HG02973 (cell line): ENCODE results near the gene PLA2G1B.
"Not testable (repeated sequence)": the region's sequence is repeated elsewhere in the genome, so short reads cannot be mapped to it uniquely, and the experiment has no call there.

ENCODE experiments used
- ATAC-seq: cut with Tn5 transposase; IDR thresholded peaks from one replicate; pipeline ENCODE4 v1.9.1; 2021; ENCODE audit warnings: moderate library complexity; ENCODE audit not compliant: unreplicated experiment

Gene PLA2G1B

GRCh38 chr12:120359128-120359527 is 31.5 kb upstream of the PLA2G1B start:
- no peak for ATAC-seq

GRCh38 chr12:120358412-120359100 is 31.0 kb upstream of the PLA2G1B start:
- ATAC-seq: no peak

DNA sequence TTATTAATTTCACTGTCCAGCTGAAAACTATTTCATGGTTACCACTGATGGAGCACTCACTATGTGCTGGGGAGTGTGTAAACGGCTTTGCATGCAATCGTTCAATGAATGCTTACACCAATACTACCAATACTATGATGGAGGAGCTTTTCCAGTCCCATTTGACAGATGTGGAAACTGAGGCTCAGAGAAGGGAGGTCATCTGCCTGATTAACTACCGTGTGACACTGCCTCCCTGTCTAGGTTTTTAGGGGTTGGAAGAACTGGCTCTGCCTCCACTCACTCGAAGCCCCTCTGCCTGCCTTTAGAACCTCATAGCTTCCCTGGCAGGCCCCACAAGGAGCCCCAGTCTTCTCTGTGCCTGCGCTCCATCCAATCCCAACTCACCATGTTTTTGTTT is 29.5 kb upstream of the PLA2G1B start:
- ATAC-seq: no peak

GRCh38 chr12:120356567-120357030 is 29.0 kb upstream of the PLA2G1B start:
- ATAC-seq: no peak

DNA sequence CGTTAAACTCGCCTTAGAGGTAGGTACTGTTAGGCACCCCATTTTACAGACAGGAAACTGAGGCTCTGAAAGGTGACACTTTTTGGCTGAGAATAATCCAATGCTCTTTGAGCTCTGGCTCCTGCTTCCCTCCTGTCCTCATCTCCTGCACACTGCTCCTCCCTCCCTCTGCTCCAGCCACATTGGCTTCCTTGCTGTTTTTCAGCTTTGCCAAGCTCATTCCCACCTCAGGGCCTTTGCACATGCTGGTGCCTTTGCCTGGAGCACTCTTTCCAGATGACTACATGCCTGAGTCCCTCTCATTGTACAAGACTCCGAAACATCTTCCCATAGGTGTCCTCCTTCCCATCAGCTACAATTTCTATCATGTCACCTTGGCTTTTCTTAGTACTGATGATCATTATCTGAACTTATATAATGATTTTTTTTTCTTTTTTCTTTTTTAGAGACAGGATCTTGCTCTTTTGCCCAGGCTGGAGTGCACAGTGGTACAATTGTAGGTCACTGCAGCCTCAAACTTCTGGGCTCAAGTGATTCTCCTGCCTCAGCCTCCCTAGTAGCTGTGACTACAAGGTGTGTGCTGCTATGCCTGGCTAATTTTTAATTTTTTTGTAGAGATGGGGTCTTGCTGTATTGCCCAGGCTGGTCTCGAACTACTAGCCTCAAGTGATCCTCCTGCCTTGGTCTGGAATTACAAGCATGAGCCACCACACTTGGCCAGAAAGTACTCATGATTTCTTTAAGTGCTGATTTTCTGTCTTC is 26.2 kb upstream of the PLA2G1B start:
- ATAC-seq: no peak

GRCh38 chr12:120353136-120353535 is 25.6 kb upstream of the PLA2G1B start:
- ATAC-seq: no peak

DNA sequence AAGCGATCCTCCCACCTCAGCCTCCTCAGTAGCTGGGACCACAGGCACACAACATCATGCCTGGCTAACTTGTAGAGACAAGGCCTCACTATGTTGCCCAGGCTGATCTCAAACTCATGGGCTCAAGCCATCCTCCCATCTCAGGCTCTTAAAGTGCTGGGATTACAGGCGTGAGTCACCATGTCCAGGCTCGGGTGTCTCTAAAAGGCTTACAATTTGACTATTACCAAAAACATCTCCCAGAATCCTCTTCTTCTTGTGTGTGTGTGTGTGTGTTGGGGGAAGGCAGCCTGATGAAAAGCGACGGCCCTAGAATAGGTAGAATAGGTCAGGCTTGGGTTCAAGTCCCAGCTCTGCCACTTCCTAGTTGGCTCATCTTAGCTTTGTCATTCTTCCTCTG is 24.5 kb upstream of the PLA2G1B start:
- ATAC-seq: no peak

GRCh38 chr12:120350576-120351350 is 23.2 kb upstream of the PLA2G1B start:
- no peak for ATAC-seq

- no peak for ATAC-seq
These were observed 20.2 kb upstream of the PLA2G1B start for GRCh38 chr12:120347766-120348165.

DNA sequence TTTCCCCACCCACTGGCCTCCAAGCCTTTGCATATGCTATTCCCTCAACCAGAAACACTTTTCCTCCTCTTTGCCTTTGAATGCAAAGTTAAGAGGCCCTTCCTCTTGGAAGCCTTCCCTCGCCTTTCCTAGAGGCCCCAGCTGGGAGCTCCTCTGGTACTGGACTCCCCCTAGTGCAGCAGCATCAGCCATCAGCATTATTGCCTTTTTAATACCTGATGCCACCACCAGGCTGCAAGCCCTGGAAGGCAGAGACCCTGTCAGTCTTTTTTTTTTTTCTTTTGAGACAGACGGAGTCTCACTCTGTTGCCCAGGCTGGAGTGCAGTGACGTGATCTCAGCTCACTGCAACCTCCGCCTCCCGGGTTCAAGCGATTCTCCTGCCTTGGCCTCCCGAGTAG is 19.1 kb upstream of the PLA2G1B start:
- ATAC-seq: no peak

- ATAC-seq: no peak
These were observed 18.5 kb upstream of the PLA2G1B start for GRCh38 chr12:120346031-120346430.

DNA sequence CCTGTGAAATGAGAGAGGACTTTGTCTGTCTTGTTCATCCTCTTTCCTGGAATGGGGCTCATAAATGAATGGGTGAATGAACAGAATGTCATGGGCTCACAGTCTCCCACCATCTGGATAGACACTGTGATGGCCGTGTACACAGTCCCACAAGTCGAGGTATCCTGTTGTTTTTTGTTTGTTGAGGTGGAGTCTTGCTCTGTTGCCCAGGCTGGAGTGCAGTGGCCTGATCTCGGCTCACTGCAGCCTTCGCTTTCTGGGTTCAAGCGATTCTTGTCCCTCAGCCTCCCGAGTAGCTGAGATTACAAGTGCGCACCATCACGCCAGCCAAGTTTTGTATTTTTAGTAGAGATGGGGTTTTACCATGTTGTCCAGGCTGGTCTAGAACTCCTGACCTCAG is 16.1 kb upstream of the PLA2G1B start:
- ATAC-seq: no peak

- no peak for ATAC-seq
These were observed 15.5 kb upstream of the PLA2G1B start for GRCh38 chr12:120343039-120343537.

- no peak for ATAC-seq
These were observed 14.8 kb upstream of the PLA2G1B start for GRCh38 chr12:120342175-120343038.

GRCh38 chr12:120339256-120339655 is 11.7 kb upstream of the PLA2G1B start:
- ATAC-seq: no peak

DNA sequence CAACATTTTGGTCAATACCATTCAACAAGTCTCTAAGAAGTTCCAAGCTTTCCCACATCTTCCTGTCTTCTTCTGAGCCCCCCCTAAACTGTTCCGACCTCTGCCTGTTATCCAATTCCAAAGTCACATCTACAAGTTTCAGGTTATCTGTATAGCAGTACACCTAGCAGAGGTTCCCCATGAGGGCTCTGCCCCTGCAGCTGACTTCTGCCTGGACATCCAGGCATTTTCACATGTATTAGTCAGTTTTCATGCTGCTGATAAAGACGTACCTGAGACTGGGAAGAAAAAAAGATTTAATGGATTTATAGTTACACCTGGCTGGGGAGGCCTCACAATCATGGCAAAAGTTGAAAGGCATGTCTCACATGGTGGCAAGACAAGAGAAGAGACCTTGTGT is 10.2 kb upstream of the PLA2G1B start:
- no peak for ATAC-seq

- not testable (repeated sequence) for ATAC-seq
These were observed 8.8 kb upstream of the PLA2G1B start for GRCh38 chr12:120336392-120336791.

- not testable (repeated sequence) for ATAC-seq
These were observed 7.9 kb upstream of the PLA2G1B start for GRCh38 chr12:120335447-120335846.

- no peak for ATAC-seq
These were observed 4.9 kb upstream of the PLA2G1B start for GRCh38 chr12:120332523-120332922.

DNA sequence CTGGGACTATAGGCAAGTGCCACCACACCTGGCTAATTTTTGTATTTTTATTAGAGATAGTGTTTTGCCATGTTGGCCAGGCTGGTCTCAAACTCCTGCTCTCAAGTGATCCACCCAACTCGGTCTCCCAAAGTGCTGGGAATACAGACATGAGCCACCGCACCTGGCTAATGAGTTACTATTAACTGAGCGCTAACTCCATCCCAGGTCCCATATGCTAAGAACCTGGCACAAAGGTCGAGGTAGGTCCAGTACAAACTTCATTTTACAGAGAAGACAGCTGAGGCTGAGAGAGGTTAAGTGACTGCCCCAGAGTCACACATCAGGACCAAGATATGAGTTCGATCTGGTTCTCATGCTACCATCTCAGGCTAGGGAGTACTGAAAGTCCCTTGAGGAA is 4.5 kb upstream of the PLA2G1B start:
- no peak for ATAC-seq

DNA sequence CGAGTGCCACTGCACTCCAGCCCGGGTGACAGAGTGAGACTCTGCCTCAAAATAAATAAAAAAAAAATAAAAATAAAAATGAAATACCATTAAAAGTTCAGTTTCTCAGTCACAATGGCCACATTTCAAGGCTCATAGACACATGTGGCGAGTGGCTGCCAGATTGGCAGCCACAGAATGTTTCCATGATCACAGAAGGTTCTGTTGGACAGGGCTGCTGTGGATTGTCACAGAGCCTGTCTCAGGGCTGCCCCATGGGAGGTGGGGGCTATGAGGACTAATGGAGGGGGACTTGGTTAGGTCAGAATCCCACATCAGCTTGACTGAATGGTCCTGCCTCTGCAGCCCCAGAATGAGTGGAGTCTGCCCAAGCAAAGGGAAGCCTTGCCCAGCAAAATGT is 3.8 kb upstream of the PLA2G1B start:
- no peak for ATAC-seq
